GM21447 (cell line): ENCODE data around the gene ARHGAP6.
"Not testable (repeated sequence)": the region's sequence is repeated elsewhere in the genome, so short reads cannot be mapped to it uniquely, and the experiment has no call there.

Experiments
- ATAC-seq: cut with Tn5 transposase; IDR thresholded peaks from one replicate; pipeline ENCODE4 v1.9.1; 2021; ENCODE audit not compliant: unreplicated experiment

The ARHGAP6 gene

GRCh38 chrX:11531226-11531625, 134.5 kb downstream of the ARHGAP6 start:
- ATAC-seq, result no peak

GRCh38 chrX:11530621-11531020, 135.1 kb downstream of the ARHGAP6 start:
- ATAC-seq, result no peak

- ATAC-seq, result no peak
These were observed 137.1 kb downstream of the ARHGAP6 start for GRCh38 chrX:11528623-11529022.

- no peak for ATAC-seq
These were observed 140.0 kb downstream of the ARHGAP6 start for GRCh38 chrX:11525685-11526084.

GRCh38 chrX:11519234-11519633, 146.5 kb downstream of the ARHGAP6 start:
- ATAC-seq, result not testable (repeated sequence)

- ATAC-seq, result no peak
These were observed 155.9 kb downstream of the ARHGAP6 start for GRCh38 chrX:11509786-11510185.

GRCh38 chrX:11504234-11504633, 161.5 kb downstream of the ARHGAP6 start:
- no peak for ATAC-seq

GRCh38 chrX:11499076-11500044, 166.4 kb downstream of the ARHGAP6 start:
- no peak for ATAC-seq

GRCh38 chrX:11491375-11491774, 174.3 kb downstream of the ARHGAP6 start:
- ATAC-seq, result not testable (repeated sequence)

- no peak for ATAC-seq
These were observed 181.4 kb downstream of the ARHGAP6 start for GRCh38 chrX:11484290-11484689.

GRCh38 chrX:11481035-11481434, 184.7 kb downstream of the ARHGAP6 start:
- ATAC-seq, result no peak

- ATAC-seq, result no peak
These were observed 185.1 kb downstream of the ARHGAP6 start for GRCh38 chrX:11480626-11481025.

- ATAC-seq, result no peak
These were observed 186.8 kb downstream of the ARHGAP6 start for GRCh38 chrX:11478911-11479310.

GRCh38 chrX:11478026-11478425, 187.7 kb downstream of the ARHGAP6 start:
- ATAC-seq, result no peak

- ATAC-seq, result no peak
These were observed 191.1 kb downstream of the ARHGAP6 start for GRCh38 chrX:11474576-11474975.

GRCh38 chrX:11474021-11474420, 191.7 kb downstream of the ARHGAP6 start:
- no peak for ATAC-seq

GRCh38 chrX:11472879-11473278, 192.8 kb downstream of the ARHGAP6 start:
- no peak for ATAC-seq

- no peak for ATAC-seq
These were observed 193.3 kb downstream of the ARHGAP6 start for GRCh38 chrX:11472381-11472780.

GRCh38 chrX:11470250-11470974, 195.3 kb downstream of the ARHGAP6 start:
- ATAC-seq, result no peak

- no peak for ATAC-seq
These were observed 199.9 kb downstream of the ARHGAP6 start for GRCh38 chrX:11465648-11466411.

GRCh38 chrX:11464836-11465463, 200.8 kb downstream of the ARHGAP6 start:
- ATAC-seq, result no peak
